Stimulated activated naive CD8-positive, alpha-beta T cell treated with anti-CD3 and anti-CD28 coated beads, Interleukin-15, Interleukin-2, amounts not matched to agents 100 U/mL and 50 U/mL, for 24 hours (primary cell): Measurements from ENCODE around the gene STXBP5.

ENCODE experiments used
- ATAC-seq: fragments of 150-1000 bp; cut with Tn5 transposase; one replicate; pipeline ENCODE4 v1.10.0; 2021
- DNase-seq: peaks from one replicate; pipeline ENCODE4 v3.0.0; 2021

STXBP5 gene

GRCh38 chr6:147382945-147383554 is 178.8 kb downstream of the STXBP5 start:
- no peak for DNase-seq
- no peak for ATAC-seq

GRCh38 chr6:147384029-147384428 is 179.8 kb downstream of the STXBP5 start:
- ATAC-seq (peak; percentile 68), DNase-seq (no peak)

GRCh38 chr6:147384737-147385710 is 180.8 kb downstream of the STXBP5 start:
- DNase-seq (no peak), ATAC-seq (peak; percentile 64)

- ATAC-seq (no peak), DNase-seq (no peak)
These were observed 185.2 kb downstream of the STXBP5 start for GRCh38 chr6:147389463-147389862.

GRCh38 chr6:147390909-147391536 is 186.8 kb downstream of the STXBP5 start:
- ATAC-seq = no peak
- no peak for DNase-seq

GRCh38 chr6:147392917-147393625 is 188.9 kb downstream of the STXBP5 start:
- DNase-seq (no peak), ATAC-seq (peak; percentile 49)

GRCh38 chr6:147395158-147395557 is 190.9 kb downstream of the STXBP5 start:
- DNase-seq = no peak
- no peak for ATAC-seq

GRCh38 chr6:147397306-147397705 is 193.1 kb downstream of the STXBP5 start:
- no peak for ATAC-seq
- no peak for DNase-seq

- ATAC-seq = no peak
- DNase-seq = no peak
These were observed 196.8 kb downstream of the STXBP5 start for GRCh38 chr6:147400968-147401367.

- no peak for DNase-seq
- no peak for ATAC-seq
These were observed 197.6 kb downstream of the STXBP5 start for GRCh38 chr6:147401779-147402178.

- ATAC-seq (no peak), DNase-seq (no peak)
These were observed 202.6 kb downstream of the STXBP5 start for GRCh38 chr6:147406783-147407182.

- no peak for ATAC-seq
These were observed 203.4 kb downstream of the STXBP5 start for GRCh38 chr6:147407571-147407970.

GRCh38 chr6:147416622-147417021 is 212.4 kb downstream of the STXBP5 start:
- no peak for ATAC-seq

More at GRCh38 chr6:147407571-147407970, 203.4 kb downstream of the STXBP5 start:
- DNase-seq = no peak

GRCh38 chr6:147417954-147418353 is 213.7 kb downstream of the STXBP5 start:
- DNase-seq = no peak

More at GRCh38 chr6:147416622-147417021, 212.4 kb downstream of the STXBP5 start:
- no peak for DNase-seq

GRCh38 chr6:147418523-147418922 is 214.3 kb downstream of the STXBP5 start:
- no peak for ATAC-seq
- DNase-seq = no peak

More at GRCh38 chr6:147417954-147418353, 213.7 kb downstream of the STXBP5 start:
- ATAC-seq = no peak

- ATAC-seq = no peak
These were observed 217.7 kb downstream of the STXBP5 start for GRCh38 chr6:147421903-147422302.

GRCh38 chr6:147423111-147423510 is 218.9 kb downstream of the STXBP5 start:
- no peak for DNase-seq
- no peak for ATAC-seq

More at GRCh38 chr6:147421903-147422302, 217.7 kb downstream of the STXBP5 start:
- DNase-seq = no peak

GRCh38 chr6:147429794-147430193 is 225.6 kb downstream of the STXBP5 start:
- DNase-seq = no peak
- no peak for ATAC-seq

- ATAC-seq (no peak), DNase-seq (no peak)
These were observed 226.6 kb downstream of the STXBP5 start for GRCh38 chr6:147430811-147431210.

GRCh38 chr6:147434076-147434475 is 229.9 kb downstream of the STXBP5 start:
- DNase-seq (no peak), ATAC-seq (no peak)

GRCh38 chr6:147434516-147434915 is 230.3 kb downstream of the STXBP5 start:
- DNase-seq (no peak), ATAC-seq (no peak)

- ATAC-seq = no peak
- no peak for DNase-seq
These were observed 233.4 kb downstream of the STXBP5 start for GRCh38 chr6:147437615-147438014.
